Hypothalamus (tissue), 51 donors: Measurements from ENCODE around the gene ZFHX3.
A peak's percentile ranks its signal among the peaks of the same experiment; 100 is the strongest.

Experiments
- DNase-seq, 51 donors: peaks; one replicate each; lab custom pipeline; 2025; lab: John Stamatoyannopoulos, UW

ZFHX3 gene

DNA sequence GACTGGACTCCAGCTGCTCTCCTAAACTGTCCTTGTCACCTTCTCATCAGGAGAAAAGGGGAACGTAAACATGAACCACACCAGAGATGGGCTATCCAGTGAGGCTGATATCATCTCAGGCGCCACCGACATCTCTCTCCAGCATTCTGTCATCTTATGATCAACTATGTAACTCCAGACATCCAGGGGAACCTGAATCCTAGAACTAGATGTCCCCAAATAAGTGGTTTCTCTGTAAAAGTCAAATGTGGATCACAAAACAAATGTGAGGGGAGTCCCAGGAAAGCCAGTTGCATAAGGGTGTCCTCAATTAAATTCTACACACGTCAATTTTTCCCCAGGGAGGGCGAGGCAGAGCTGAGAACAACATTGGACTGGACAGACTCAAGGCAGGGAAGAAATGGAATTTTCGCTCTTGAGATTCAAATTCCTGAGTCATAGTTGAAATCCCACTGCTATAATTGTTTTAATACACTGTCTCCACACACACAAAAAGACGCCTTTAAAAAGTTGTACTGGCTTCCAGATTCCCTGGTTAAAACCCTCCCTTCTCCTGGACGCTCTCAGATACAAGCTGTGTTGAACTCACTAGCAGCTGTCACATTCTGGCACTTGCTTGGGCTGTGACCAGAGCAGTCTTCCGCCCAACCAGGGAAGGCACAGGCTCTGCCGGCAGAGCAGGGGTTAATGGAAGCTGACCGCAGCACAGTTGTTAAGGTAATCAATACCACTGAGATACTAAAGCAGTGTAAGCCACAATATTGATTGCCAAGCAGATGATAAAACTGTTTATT lies 62.6 kb downstream of the ZFHX3 start:
- no peak for DNase-seq

DNA sequence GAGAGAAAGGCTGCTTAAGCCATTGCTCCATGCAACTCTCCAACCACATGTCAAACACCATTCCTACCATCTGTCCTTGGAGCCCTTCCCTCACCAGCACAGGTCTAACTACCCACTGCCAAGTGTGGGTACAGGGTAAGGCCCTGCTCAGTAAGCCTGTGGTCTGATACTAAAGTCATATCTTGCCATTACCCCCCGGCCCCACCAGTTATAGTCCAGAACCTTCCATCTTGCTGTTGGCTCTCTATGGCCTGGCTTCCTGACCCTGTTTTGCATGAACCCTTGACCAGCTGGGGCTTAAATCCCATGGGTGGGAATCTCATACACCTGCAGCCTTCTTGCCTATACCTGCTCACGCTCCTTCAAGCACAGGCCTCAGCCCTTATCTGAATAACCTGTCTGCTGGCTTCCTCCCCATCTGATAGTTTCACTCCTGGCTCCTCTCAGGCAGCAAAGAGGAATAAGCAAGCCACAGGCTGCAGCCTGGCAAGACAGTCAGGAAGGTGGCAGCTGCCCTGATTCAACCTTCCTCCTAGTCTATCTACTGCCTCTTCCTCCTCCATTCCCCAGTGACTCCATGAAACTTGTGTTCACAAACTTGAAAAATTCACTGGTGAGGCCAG lies 64.1 kb downstream of the ZFHX3 start:
- no peak for DNase-seq

DNA sequence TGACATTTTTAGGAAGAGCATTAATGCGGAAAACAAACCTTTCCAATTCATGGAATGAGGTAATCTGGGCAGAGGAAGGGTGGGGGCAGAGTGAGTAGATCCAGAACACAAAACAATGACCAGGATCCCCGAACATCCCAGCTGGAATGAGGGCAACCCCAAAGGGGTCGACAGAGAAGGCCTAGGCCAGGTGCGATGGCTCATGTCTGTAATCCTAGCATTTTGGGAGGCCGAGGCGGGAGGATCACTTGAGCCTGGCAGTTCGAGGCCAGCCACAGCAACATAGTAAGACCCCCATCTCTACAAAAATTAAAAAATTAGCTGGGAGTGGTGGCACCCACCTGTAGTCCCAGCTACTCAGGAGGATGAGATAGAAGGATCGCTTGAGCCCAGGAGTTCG lies 64.7 kb downstream of the ZFHX3 start:
- no peak for DNase-seq

DNA sequence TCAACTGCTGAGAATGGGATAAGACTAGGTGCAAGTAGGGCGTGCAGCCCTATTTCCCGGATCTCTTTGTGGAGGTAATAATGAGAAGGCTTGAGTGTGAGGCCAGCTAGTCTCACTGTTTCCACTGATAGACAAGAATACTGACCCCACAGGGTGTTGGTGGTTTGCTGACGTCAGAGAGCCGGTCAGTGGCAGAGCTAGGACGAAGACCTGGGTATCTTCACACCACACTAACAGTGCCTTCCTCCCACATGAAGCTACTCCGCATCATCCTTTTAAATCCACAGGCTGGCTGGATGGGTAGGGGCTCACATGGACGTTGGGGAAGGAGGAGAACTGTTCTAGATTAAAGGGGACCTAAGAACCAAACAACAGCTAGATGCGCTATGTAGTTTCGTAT lies 68.0 kb downstream of the ZFHX3 start:
- no peak for DNase-seq

DNA sequence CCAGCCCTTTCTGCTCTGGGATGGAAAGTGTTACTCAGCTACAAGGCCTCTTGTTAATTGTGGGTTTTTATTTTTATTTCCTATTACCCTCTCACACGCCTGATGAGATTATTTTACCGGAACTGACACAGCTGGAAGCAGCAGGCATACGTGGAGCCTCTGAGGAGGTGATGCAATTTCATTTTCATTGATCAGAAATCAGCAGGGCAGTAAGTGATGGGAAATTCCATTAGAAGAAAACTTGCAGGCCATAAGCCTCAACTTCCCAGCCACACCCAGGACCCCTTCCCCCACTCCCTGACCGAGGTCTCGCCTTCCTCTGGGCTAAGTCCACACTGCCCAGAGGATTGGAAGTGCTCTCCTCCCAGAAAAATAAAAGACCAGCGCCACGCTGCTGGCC lies 69.7 kb downstream of the ZFHX3 start:
- no peak for DNase-seq

DNA sequence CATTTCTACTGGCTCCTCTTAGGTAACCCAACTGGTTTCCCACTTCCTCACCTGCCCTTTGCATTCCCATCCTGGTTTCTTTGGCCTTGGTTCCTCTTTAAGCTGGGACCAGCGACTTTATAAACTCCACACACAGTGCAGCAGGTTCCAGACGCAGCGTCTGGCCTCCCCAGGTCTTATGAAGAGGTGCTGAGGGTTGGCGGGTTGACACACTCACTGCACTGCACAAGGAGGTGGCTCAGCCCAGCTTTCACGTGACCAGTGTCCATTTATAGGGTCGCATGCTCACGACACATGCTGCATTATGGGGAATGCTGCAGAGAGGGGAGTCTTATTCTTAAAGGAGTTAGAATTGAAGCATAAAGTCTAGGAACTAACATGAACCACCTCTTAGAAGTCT lies 70.8 kb downstream of the ZFHX3 start:
- no peak for DNase-seq

DNA sequence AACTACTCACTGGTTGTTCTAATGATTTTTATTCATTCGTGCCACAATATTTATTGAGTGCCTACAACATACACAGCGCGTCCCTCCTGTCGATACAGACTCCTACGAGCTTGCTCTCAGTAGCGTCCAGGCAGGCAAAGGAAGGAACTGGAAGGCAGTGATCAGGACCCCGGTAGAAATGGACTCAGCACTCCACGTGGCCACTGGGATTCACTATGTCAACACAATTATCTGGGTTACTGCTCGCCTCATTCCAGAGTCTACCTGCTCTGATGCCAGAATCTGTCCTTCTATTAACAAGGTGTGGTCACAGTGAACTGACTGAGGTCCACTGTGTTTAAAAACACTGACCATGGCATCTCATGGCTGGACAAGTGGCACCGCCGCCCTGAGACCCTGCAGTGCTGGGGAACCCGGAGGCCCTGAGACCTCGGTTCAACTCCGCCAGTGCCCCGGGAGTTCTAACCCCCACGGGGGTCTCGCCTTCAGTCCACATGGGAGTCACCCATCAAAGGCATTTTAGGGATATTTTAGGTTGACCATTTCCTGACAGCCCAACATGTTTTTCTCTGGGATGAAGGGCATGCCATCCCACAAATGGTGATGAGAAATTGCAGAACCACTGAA lies 71.4 kb downstream of the ZFHX3 start:
- DNase-seq = no peak

DNA sequence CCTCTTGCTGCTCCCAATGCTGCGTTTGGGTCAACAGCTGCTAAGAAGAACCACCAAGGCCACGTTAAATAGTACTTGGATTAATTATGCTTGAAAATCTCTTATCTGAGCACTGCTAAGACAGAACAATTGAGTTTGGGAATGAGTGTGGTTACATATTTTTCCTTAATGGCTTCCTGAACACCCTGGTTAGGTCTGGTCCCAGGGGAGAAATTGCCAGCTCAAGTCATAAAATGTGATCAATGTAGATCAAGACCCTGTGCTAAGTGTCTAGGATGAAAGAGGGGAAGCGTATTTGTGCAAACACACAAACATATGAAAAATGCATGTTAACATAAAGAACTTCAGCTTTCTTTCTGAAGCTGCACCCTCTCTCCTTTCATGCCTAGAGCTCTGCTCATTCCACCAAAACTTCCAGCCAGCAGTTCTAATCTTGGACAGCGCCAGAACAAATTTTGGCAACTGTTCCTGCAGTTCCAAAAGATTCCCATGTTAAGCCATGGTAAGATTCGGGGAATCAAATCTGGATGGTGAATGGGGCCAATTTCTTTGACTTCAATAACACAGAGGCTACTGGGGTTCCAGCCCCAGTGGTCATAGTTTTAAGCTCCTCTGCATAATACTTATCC lies 72.0 kb downstream of the ZFHX3 start:
- no peak for DNase-seq

DNA sequence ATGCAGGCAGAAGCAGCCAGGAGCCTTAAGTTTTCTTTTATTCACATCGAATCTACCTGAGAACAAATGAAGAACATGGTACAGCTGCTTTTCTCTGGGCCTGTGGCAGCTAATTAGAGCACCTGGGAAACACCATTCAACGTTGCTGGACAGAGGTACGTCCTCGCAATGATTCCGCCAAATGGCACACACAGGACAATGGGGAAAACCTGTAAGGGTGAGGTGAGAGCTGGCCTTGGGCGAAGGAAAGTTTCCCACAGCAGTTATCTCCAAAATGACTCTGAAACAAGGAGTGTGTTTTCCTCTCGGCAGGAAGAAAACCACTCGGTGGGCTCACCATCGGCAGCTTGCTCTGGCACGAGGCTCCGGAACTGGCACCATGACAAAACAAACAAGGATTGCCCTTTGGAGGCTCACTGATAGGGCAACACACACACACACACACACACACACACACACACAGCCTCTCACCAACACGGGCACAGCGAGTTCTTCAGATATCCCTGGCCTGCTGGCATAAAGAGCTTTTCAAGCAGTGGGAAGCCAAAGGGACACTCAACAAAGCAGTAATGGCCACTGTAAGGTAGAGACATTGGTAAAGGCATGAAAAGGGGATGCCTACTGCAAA lies 73.7 kb downstream of the ZFHX3 start:
- DNase-seq = no peak

DNA sequence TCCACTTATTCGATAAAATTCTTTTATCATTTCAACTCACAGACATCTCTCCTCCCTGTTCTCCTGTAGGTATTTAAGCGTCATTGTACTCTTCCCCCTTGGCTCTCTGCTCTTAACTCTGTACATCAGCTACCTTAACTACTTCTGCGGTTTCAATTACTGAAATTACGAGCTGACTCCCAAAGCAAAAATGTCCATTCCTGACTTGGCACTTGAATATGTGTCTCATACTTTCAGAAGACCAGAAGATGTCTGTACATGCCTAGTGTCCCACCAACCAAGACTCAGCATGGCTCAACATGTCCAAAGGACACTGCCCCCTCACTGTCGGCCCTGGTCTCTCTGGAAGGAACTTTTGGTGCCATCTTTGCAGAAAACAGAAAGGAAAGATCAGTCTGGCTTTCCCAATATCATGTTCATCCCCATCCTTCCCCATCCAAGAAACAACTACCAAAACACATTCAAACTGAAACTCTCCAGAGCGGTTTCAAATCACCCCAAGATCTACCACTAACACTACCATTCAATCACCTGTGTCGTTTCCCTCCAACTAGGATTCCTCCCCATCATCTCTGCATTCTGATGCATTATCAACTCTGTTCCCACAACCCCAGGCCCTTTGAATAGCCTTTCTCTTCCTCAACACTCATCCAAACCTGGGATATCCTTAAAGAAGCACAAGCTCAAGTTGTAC lies 74.9 kb downstream of the ZFHX3 start:
- no peak for DNase-seq

DNA sequence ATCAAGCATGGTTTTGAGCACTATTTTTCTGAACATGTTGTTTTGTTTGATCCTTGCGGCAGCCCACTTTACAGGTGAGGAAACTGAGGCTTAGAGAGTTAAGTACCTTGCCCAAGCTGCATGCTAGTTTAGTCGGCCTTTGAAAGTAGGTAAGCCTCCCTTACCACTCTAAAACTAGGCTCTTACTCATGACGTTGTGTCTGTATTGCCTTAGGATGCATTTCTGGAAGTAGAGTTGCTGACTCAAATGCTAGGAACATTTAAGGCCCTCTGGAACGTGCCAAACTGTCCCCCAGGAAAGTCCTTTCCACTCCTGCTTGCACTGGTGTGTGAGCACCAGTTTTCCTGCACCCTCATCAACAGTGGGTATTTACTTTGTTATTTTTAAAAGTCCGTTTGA lies 76.6 kb downstream of the ZFHX3 start:
- no peak for DNase-seq

DNA sequence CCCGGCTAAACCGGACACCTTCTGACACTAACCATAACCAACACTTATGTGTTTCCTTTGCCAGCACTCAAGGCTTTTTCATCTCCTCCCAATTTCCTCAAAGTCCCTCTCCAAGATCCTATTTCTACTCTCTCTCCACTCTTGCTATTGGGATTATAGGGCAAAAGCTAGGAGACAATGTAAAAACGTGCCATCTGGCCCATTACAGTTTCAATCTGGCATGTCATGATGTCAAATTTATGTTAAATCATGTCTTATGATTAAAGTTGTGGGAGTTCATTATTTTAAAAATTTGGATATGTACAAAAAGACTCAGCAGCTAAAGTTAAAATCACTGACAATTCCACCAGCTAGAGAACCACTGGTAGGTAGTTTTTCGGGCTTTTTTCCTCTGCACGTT lies 77.3 kb downstream of the ZFHX3 start:
- DNase-seq = no peak

DNA sequence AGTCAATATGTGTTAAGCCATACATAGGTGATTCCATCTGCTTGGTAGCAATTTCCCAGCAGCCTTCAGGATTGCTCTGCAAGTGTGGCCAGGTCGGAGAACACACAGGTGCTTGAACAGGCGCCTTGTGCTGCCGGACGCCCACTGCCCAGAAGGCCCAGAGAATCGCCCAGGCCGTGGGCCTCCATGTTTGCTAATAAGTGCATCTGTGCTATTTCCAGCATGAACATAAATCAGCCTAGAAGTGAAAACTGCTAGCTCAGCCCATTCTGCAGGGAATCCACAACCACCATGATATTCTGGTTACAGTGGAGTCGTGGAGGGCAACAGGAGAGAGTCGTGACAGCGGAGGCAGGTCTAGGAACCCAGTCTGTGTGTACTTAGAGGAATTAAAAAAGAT lies 78.1 kb downstream of the ZFHX3 start:
- DNase-seq = no peak

DNA sequence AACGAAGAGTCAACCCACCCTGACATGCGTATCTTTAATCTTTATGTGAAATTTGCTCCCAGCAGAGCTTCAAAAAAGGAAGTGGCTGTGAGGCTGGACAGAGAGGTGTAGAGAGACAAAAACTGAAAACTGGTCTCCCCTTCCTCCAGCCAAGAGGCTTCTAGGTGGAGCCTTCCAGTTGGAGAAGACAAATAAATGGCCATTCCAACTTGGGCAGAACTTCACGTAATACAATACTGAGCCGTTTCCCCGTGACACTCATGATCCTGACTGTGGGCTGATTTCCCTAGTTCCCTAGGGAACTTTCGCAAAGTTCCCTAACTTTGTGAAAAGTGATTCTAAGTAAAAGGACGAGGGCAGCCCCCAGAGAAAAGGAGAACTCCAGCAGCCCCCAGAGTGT lies 78.8 kb downstream of the ZFHX3 start:
- no peak for DNase-seq

DNA sequence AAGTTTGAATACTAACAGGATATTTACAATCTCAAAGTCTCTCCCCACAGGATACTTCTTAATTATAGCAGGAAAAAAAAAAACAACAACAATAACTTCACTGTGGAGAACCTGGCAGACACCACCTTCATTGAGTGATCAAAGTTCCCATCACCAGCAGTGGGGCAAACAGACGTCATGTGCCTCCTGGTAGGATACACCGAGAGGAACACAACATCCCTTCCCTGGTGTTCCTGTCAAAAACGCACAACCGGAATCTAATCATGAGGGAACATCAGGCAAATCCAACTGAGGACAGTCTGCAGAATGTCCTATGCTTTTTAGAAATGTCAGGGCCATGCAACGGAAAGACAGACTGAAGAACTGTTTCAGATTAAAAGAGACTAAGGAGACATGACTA lies 80.0 kb downstream of the ZFHX3 start:
- no peak for DNase-seq

DNA sequence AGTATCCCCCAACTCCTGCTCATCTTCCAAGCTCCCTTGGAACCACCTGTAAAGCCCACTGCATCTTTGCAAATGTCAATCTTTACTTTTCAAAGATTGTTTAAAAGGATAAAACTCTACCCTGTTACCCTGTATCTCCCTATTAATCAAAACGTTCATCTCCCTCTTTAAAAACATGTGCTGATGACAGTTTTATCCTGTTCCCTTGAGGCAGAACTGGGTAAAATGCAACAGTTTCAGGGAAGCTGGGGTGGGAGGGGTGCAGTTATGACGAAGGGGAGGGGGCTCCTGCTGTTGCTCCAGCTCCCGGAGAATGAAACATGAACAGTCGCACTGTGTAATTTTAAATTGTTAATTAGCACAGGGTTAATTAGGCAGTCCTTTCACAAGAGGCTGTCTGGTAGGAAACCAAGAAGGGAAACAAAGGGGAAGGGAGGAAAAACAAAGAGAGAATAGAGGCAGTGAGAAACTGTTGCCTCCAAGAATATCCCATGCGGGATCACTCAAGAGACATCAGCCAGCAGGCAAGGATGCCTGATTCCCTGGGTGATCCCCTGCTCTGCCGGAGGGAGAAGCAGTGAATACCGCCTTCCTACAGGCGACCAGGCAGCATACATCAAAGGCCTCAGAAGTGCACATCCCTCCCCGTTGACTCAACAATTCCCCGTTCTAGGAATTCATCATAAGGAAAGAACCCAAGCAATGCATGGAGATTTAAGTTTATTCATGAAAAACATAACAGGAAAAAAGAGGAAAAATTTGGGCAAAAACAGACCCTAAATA lies 84.2 kb downstream of the ZFHX3 start:
- DNase-seq = peak in 1 of 51 donors; percentile 18

DNA sequence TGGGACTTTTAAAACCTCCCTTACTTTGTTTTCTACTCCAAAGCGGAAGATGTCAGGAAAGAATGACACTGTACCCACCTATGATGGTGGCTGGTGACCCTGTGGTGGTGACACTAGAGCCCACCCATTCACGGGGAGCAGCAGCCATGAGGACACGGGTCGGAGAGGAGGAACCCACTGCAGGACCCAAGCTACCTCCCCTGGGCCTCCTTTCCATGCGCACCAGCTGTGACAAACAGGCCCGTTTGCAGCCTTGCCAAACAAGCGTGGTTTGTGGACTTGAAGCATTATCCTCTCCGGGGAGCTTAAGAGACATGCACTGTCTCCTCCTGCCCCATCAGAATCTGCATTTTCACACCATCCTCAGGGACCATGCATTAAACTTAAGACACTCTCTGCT lies 85.6 kb downstream of the ZFHX3 start:
- no peak for DNase-seq

DNA sequence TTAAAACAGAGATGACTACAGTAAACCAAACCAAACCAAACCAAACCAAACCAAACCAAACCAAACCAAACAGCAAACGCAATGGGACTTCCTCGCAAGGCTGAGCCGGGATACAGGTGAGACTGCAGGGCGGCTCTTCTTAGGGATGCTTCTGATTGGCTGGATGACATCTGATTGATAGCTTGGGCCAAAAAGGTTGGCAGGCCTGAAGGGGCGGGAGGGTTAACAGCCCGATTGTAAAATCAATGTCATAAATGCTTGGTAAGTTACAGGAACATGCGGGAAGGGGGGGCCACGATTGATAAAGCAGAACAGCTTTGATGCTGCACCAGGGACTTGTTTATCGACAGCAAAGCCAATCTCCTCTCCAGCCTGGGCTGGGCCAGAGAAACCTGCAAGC lies 86.1 kb downstream of the ZFHX3 start:
- DNase-seq = no peak

DNA sequence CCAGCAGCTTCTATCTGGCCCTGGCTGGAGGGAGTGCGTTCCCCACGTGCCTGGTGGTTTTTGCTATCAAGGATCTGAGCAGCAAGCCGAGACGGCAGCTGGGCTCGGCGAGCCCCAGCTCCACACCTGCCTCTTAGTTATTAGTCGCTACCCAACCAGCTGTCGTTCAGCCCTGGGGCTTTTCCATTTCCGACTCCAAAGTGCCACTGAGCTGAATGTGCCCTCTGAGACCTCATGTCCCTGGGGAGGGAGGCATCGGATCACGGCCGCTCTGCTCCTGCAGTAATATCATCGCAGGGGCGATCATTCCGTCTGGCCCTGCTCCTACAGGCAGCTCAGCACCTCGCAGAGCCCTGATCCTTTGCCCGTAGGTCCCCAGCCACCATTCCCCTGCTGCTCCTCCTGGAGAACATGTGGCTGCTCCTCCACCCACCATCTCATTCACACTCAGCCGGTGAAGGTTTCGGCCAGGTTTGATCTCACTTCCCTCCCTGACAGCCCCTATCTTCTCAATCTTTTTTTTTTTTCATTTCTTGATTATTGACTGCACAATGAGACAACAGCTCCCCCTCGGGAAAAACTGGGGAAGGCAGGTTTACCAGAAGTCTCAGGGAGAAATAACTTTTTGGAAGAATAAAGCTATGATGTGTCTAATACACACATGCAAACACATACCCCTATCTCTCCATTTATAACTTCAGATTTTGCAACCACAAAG lies 86.7 kb downstream of the ZFHX3 start:
- peak in 2 of 51 donors; percentile 5 to 21 for DNase-seq
